ENCODE data around the gene TRPM3.

DNA sequence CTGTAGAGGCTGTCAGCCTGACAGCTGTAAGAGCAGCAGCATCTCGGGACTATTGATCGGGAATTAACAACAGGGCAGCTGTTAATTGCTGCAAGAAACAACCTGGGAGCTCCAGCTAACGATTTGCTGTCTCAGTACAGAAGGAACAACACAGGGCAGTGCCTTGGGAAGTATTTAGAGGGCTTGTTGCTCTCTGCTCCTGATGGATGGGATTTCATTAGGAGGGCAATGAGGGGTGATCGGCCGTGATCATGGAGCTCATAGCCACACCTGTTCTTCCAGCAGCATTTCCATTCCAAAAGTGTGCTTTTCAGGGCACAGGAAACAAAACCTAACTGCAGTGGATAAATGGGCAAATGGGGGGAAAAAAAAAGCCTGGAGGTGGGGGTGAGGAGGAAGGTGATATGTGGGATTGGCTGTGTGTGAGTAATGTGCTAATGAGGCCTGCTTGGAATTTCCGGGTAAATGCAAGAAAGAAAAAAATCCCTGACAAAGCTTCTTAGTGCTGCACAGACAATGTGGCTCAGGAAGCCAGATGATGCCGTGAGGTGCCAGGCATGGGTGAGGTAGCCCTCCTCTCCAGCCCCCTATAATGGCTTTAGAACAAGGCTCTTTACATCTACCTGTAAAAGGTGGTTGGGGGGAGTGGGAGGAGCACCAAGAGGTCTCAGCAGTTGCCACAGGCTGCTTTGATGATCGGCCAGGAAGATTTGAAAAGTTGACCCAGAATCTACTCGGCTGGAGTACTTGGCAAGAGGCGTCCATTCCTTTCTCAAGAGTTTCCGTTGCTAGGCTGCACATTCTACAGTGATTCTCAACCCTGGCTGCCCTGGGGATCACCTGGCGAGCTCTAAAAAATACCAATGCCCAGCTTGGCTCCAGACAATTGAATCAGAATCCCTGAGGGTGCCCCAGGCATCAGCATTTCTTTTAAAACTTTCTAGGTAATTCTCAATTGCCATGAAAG, 567.4 kb downstream of the TRPM3 start:
- TF ChIP-seq, protein P1, sequence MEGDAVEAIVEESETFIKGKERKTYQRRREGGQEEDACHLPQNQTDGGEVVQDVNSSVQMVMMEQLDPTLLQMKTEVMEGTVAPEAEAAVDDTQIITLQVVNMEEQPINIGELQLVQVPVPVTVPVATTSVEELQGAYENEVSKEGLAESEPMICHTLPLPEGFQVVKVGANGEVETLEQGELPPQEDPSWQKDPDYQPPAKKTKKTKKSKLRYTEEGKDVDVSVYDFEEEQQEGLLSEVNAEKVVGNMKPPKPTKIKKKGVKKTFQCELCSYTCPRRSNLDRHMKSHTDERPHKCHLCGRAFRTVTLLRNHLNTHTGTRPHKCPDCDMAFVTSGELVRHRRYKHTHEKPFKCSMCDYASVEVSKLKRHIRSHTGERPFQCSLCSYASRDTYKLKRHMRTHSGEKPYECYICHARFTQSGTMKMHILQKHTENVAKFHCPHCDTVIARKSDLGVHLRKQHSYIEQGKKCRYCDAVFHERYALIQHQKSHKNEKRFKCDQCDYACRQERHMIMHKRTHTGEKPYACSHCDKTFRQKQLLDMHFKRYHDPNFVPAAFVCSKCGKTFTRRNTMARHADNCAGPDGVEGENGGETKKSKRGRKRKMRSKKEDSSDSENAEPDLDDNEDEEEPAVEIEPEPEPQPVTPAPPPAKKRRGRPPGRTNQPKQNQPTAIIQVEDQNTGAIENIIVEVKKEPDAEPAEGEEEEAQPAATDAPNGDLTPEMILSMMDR (IDR thresholded peaks at IDR 0.05; ENCODE audit: low read length), result no peak
- TF ChIP-seq EZH2 (optimal IDR thresholded peaks at IDR 0.05; ENCODE audit: low read depth, low read length), result no peak
